ENCODE measurements around the gene NR5A2. TPM values are rescaled to one million over a fixed set of nuclear protein-coding genes. Genes with fewer than 3 reads are reported as not detected.

NR5A2 gene
- total RNA-seq, 1 donor from 2014 or later = 9.6 TPM

GRCh38 chr1:200194477-200194876 lies 167.0 kb downstream of the NR5A2 start:
- no peak for DNase-seq (ENCODE audit: low spot score)

GRCh38 chr1:200198236-200198635 lies 170.7 kb downstream of the NR5A2 start:
- DNase-seq (ENCODE audit: low spot score) = no peak

GRCh38 chr1:200205216-200205995 lies 177.9 kb downstream of the NR5A2 start:
- DNase-seq (ENCODE audit: low spot score) = no peak

GRCh38 chr1:200206340-200206739 lies 178.8 kb downstream of the NR5A2 start:
- no peak for DNase-seq (ENCODE audit: low spot score)

- no peak for DNase-seq (ENCODE audit: low spot score)
Observed at GRCh38 chr1:200206761-200207160, 179.3 kb downstream of the NR5A2 start.

GRCh38 chr1:200207711-200208126 lies 180.2 kb downstream of the NR5A2 start:
- no peak for DNase-seq (ENCODE audit: low spot score)

GRCh38 chr1:200211157-200211556 lies 183.6 kb downstream of the NR5A2 start:
- DNase-seq (ENCODE audit: low spot score) = no peak

- no peak for DNase-seq (ENCODE audit: low spot score)
Observed at GRCh38 chr1:200213392-200213791, 185.9 kb downstream of the NR5A2 start.

GRCh38 chr1:200213921-200214320 lies 186.4 kb downstream of the NR5A2 start:
- no peak for DNase-seq (ENCODE audit: low spot score)

- no peak for DNase-seq (ENCODE audit: low spot score)
Observed at GRCh38 chr1:200215350-200215749, 187.8 kb downstream of the NR5A2 start.

GRCh38 chr1:200217703-200218102 lies 190.2 kb downstream of the NR5A2 start:
- DNase-seq (ENCODE audit: low spot score) = no peak

GRCh38 chr1:200221614-200222282 lies 194.2 kb downstream of the NR5A2 start:
- no peak for DNase-seq (ENCODE audit: low spot score)

- no peak for DNase-seq (ENCODE audit: low spot score)
Observed at GRCh38 chr1:200223207-200223606, 195.7 kb downstream of the NR5A2 start.

- DNase-seq (ENCODE audit: low spot score) = no peak
Observed at GRCh38 chr1:200223613-200224012, 196.1 kb downstream of the NR5A2 start.

GRCh38 chr1:200224315-200224714 lies 196.8 kb downstream of the NR5A2 start:
- DNase-seq (ENCODE audit: low spot score) = no peak

GRCh38 chr1:200226268-200226968 lies 198.9 kb downstream of the NR5A2 start:
- no peak for DNase-seq (ENCODE audit: low spot score)

GRCh38 chr1:200226969-200227303 lies 199.4 kb downstream of the NR5A2 start:
- no peak for DNase-seq (ENCODE audit: low spot score)

Data from mesenteric fat pad (tissue), 1 donor.